Rectal smooth muscle tissue (tissue), 1 donor: ENCODE results near the gene FREM2.

ENCODE experiments used
- H3K27ac ChIP-seq: one replicate; pipeline ENCODE4 v1.7.0; 2013; ENCODE audit warnings: low read depth, low read length, inconsistent platforms
- H3K27me3 ChIP-seq: one replicate; pipeline ENCODE4 v1.7.0; 2013; ENCODE audit warnings: low read length; ENCODE audit not compliant: control insufficient read depth, insufficient read depth
- H3K36me3 ChIP-seq: one replicate; pipeline ENCODE4 v1.7.0; 2013; ENCODE audit warnings: low read length; ENCODE audit not compliant: control insufficient read depth, insufficient read depth
- H3K4me1 ChIP-seq: one replicate; pipeline ENCODE4 v1.7.0; 2013; ENCODE audit warnings: low read length; ENCODE audit not compliant: control insufficient read depth, insufficient read depth
- H3K4me3 ChIP-seq: one replicate; pipeline ENCODE4 v1.7.0; 2013; ENCODE audit warnings: low read length
- H3K9ac ChIP-seq: one replicate; pipeline ENCODE4 v1.7.0; 2013; ENCODE audit warnings: low read length

FREM2 gene

GRCh38 chr13:38686577-38687245, at the start of gene FREM2:
TSS of gene FREM2 (plus strand) at chr13:38687077. CDS start at chr13:38687345, 268 bp downstream.
- Histone ChIP-seq H3K36me3 (no peaks in the 10 kb centered on the region), H3K27me3 (no peaks in the 10 kb centered on the region), H3K27ac (no peak within 1 kb of the TSS), H3K4me1 (no peaks in the 10 kb centered on the region), H3K9ac (no peak within 1 kb of the TSS), H3K4me3 (peak within 1 kb of the TSS; percentile 67)

DNA sequence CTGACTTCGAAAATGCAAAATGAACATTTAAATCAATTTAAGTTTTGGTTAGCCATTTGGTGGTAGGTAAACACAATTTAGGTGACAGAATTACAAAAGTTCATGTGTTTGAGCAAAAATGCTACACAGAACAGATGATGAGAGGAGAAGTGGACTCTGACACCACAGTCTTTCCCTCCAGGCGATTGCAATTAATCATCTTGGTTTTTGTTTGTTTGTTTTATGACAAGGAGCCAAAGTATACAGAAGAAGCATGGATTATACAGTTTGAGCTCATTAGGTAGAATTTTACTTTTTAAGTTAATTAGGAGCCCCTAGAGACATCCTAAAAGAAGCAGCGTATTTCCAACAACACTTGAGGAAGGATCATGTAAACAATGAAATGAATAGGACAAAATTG, 49.3 kb upstream of the FREM2 start:
- Histone ChIP-seq H3K27me3 (no peaks in the 10 kb centered on the region), H3K4me3 (no peak overlapping the region), H3K27ac (no peak overlapping the region)

DNA sequence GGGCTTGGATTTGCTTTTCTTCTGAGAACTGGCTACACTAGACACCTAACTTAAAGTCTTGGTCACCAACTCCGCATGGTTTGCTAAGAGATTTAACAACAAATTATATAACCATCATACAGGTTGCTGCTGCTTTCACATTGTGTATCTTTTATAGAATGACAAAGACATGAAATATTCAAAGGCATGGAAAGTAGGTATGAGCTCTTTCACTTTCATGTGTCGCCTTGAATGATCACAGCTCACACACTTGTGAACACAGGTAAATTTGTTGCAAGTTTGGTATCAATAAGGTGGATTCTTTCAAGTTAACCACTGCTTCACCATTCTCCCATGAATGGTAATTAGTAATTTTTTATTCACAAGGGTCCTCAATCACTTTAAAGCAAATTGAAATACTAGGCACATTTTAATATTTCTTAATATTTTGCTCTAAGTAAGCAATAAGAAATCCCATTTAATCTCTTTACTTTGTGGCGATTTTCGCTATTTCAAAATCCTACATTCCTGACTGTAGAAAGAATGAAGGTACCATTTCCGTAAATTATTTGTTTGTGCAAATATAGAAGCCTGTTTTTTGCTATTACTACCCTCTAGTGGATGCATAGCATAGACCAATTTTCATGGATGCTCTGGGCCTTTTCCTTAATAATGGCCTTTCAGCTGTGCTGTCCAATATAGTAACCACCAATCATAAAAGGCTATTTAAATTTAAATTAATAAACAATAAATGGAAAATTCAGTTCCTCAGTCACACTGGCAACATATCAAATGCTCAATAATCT, 45.5 kb upstream of the FREM2 start:
- H3K9ac ChIP-seq, result no peak overlapping the region
- no peaks in the 10 kb centered on the region for H3K4me1 ChIP-seq
- H3K27ac ChIP-seq, result no peak overlapping the region
- H3K36me3 ChIP-seq, result no peaks in the 10 kb centered on the region
- H3K4me3 ChIP-seq, result no peak overlapping the region
- H3K27me3 ChIP-seq, result no peaks in the 10 kb centered on the region

More for the DNA sequence above, 49.3 kb upstream of the FREM2 start:
- no peaks in the 10 kb centered on the region for H3K4me1 ChIP-seq
- H3K36me3 ChIP-seq, result no peaks in the 10 kb centered on the region
- no peak overlapping the region for H3K9ac ChIP-seq

- Histone ChIP-seq H3K4me3 (no peak overlapping the region), H3K27me3 (no peaks in the 10 kb centered on the region), H3K4me1 (no peaks in the 10 kb centered on the region), H3K9ac (no peak overlapping the region), H3K36me3 (no peaks in the 10 kb centered on the region), H3K27ac (no peak overlapping the region)
Measured at GRCh38 chr13:38647312-38647711, 39.6 kb upstream of the FREM2 start.

DNA sequence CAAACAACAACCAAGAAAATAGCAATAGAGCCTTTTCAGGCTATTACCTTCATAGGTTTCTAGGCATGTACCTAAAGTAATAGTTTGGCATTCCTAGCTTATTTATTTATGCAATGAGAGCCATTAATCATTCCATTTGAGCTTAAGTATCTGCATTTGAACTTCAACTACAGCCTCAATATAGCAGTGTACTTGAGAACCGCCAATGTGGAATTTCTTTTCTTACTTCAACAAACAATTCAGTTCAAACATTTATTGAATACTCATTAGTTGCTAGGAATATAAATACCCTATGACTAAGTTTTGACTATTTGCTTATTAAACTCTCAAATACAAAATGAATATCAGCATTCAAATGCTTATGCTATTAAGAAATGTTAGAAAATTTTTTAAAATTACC, 38.0 kb upstream of the FREM2 start:
- H3K9ac ChIP-seq, result no peak overlapping the region
- H3K36me3 ChIP-seq, result no peaks in the 10 kb centered on the region
- no peak overlapping the region for H3K4me3 ChIP-seq
- H3K4me1 ChIP-seq, result no peaks in the 10 kb centered on the region
- no peak overlapping the region for H3K27ac ChIP-seq
- no peaks in the 10 kb centered on the region for H3K27me3 ChIP-seq

- H3K4me3 ChIP-seq, result no peak overlapping the region
- H3K9ac ChIP-seq, result no peak overlapping the region
- no peaks in the 10 kb centered on the region for H3K4me1 ChIP-seq
- H3K27me3 ChIP-seq, result no peaks in the 10 kb centered on the region
- H3K27ac ChIP-seq, result no peak overlapping the region
- H3K36me3 ChIP-seq, result no peaks in the 10 kb centered on the region
Measured at GRCh38 chr13:38656699-38657098, 30.2 kb upstream of the FREM2 start.

- H3K9ac ChIP-seq, result no peak overlapping the region
- H3K36me3 ChIP-seq, result no peaks in the 10 kb centered on the region
Measured at GRCh38 chr13:38657191-38657590, 29.7 kb upstream of the FREM2 start.

GRCh38 chr13:38658906-38659305, 28.0 kb upstream of the FREM2 start:
- Histone ChIP-seq H3K4me3 (no peak overlapping the region), H3K4me1 (no peaks in the 10 kb centered on the region), H3K27ac (no peak overlapping the region), H3K9ac (no peak overlapping the region), H3K27me3 (no peaks in the 10 kb centered on the region), H3K36me3 (no peaks in the 10 kb centered on the region)

More at GRCh38 chr13:38657191-38657590, 29.7 kb upstream of the FREM2 start:
- H3K4me1 ChIP-seq, result no peaks in the 10 kb centered on the region
- H3K27ac ChIP-seq, result no peak overlapping the region
- no peaks in the 10 kb centered on the region for H3K27me3 ChIP-seq
- H3K4me3 ChIP-seq, result no peak overlapping the region

DNA sequence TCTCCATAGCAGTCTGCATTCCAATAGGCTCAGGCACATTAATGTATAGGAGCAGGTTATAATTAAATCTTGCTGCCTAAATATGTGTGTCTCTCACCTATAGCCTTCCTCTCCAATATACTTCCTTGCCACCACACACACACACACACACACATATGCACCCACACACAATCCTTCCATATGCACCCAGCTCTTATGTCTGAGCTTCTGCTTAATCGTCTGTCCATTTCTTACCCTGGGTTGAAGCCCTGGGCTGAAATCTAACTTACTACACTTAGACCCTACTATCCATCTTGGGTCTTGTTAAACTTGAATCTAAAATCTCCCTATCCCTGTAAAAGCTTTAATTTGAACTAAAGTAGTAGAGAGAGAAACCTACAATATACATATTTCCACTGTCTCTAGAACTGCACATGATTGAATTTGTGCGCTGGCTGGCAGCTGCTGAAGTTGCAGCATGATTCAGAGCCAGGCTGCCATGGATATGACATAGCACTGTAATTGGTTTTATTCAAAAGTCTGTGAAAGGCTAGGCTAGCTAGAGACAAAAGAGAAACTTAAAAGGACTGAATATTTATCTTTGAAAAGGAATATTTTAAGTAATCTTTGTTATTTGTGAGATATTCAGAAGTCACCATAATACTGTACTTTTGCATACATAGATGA, 25.7 kb upstream of the FREM2 start:
- Histone ChIP-seq H3K36me3 (no peaks in the 10 kb centered on the region), H3K4me3 (no peak overlapping the region), H3K4me1 (no peaks in the 10 kb centered on the region)

DNA sequence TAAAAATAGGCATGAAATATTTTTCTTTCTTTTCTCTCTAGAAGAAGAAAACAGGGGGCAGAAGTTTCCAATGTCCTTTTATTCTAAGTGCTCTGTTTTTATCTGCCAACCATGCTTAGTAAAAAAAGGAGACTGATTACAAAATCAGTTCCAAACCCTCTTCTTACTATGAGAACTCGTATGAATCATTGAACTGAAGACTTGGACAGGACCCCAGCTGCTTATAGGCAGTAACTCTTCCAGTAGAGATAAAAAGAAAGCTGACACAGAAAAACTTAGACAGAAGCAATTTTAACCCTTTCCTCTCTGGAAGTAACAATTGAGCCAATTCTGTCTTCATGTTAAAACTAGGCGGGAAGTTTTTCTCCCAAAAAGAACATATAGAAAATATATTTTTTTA, 24.5 kb upstream of the FREM2 start:
- Histone ChIP-seq H3K9ac (no peak overlapping the region), H3K27me3 (no peaks in the 10 kb centered on the region), H3K4me3 (no peak overlapping the region), H3K27ac (no peak overlapping the region), H3K36me3 (no peaks in the 10 kb centered on the region), H3K4me1 (no peaks in the 10 kb centered on the region)

More for the DNA sequence above, 25.7 kb upstream of the FREM2 start:
- no peaks in the 10 kb centered on the region for H3K27me3 ChIP-seq
- H3K9ac ChIP-seq, result no peak overlapping the region
- H3K27ac ChIP-seq, result no peak overlapping the region

- Histone ChIP-seq H3K4me1 (no peaks in the 10 kb centered on the region), H3K27ac (no peak overlapping the region)
Measured at GRCh38 chr13:38664906-38665305, 22.0 kb upstream of the FREM2 start.

GRCh38 chr13:38667526-38668109, 19.3 kb upstream of the FREM2 start:
- H3K4me1 ChIP-seq, result peaks cover 3% of the 10 kb centered on the region
- no peaks in the 10 kb centered on the region for H3K27me3 ChIP-seq

More at GRCh38 chr13:38664906-38665305, 22.0 kb upstream of the FREM2 start:
- H3K4me3 ChIP-seq, result no peak overlapping the region
- H3K36me3 ChIP-seq, result no peaks in the 10 kb centered on the region
- no peaks in the 10 kb centered on the region for H3K27me3 ChIP-seq
- H3K9ac ChIP-seq, result no peak overlapping the region

More at GRCh38 chr13:38667526-38668109, 19.3 kb upstream of the FREM2 start:
- no peak overlapping the region for H3K27ac ChIP-seq
- H3K4me3 ChIP-seq, result no peak overlapping the region
- H3K36me3 ChIP-seq, result no peaks in the 10 kb centered on the region
- H3K9ac ChIP-seq, result no peak overlapping the region
